Right lobe of liver (tissue), 6 donors: ENCODE results near the gene MOB3A. TPM values are rescaled to one million over a fixed set of nuclear protein-coding genes. Genes with fewer than 3 reads are reported as not detected.

Source experiments
- ATAC-seq, 4 donors: fragments of 200-7000 bp; cut with Tn5 transposase; one replicate each; pipeline ENCODE4 v1.9.1; 2020; ENCODE audit warnings: mild to moderate bottlenecking in 4 of 4, moderate library complexity in 4 of 4
- DNase-seq, 3 donors: peaks; one replicate each; pipeline ENCODE4 v3.0.0-alpha.2; 2020
- H3K27ac ChIP-seq, 3 donors: fragments of 200-600 bp; one replicate each; pipeline ENCODE4 v1.8.0; 2022
- H3K27me3 ChIP-seq, 2 donors: fragments of 200-600 bp; one replicate each; pipeline ENCODE4 v1.8.0; 2022
- H3K36me3 ChIP-seq, 4 donors: fragments of 200-600 bp; sonication (generic) in 1 of 4; one replicate each; pipeline versions ENCODE4 v1.5.1 to v1.8.0; 2017 to 2022; ENCODE audit warnings: control low read depth in 1 of 4
- H3K4me1 ChIP-seq, 4 donors: fragments of 200-600 bp; sonication (generic) in 1 of 4; one replicate each; pipeline versions ENCODE4 v1.5.1 to v1.8.0; 2017 to 2022; ENCODE audit warnings: control low read depth in 1 of 4
- H3K4me3 ChIP-seq, 3 donors: fragments of 200-600 bp; one replicate each; pipeline ENCODE4 v1.8.0; 2022
- H3K9me3 ChIP-seq, 4 donors: fragments of 200-600 bp; sonication (generic) in 1 of 4; one replicate each; pipeline versions ENCODE4 v1.5.1 to v1.8.0; 2017 to 2022; ENCODE audit warnings: control low read depth in 1 of 4
- CTCF ChIP-seq, 4 donors: fragments of 200-600 bp in 3 of 4; fragments of 450-650 bp in 1 of 4; IDR thresholded peaks; one replicate each; pipeline versions ENCODE4 v1.5.1 to v1.8.0; 2016 to 2022; ENCODE audit warnings: antibody characterized with exemption in 4 of 4, mild to moderate bottlenecking in 2 of 4
- POLR2A ChIP-seq: fragments of 450-650 bp; IDR thresholded peaks from one replicate; pipeline ENCODE4 v1.6.1; 2017; ENCODE audit warnings: antibody characterized with exemption, mild to moderate bottlenecking
- WGBS: methylation state at CpG from one replicate; pipeline ENCODE4 v1.1.6; 2018; ENCODE audit warnings: low coverage, low lambda C conversion rate; ENCODE audit not compliant: insufficient coverage; ENCODE audit errors: missing lambda C conversion rate; 5-methylcytosine and 5-hydroxymethylcytosine counted together
- intact Hi-C, 2 donors: fragments of 100-400 bp; cut with DNase I; formaldehyde crosslinking; loops; one replicate each; pipeline versions ENCODE4 v1.11.2 to v1.14.1; 2022
- total RNA-seq, 6 experiments: library from RNA; depleted of rRNA in 2 of 6; stranded (reverse); fragments of >200 nt in 2 of 6; fragmentation: NEBNext Ultra II Directional in 3 of 6; extraction: Animal tissue kit (Norgen Biotek cat#: 25700) in 3 of 6; gene quantifications; one replicate each; pipeline versions ENCODE4 v1.1.0 to v1.2.4, GENCODE V29; 2016 to 2023
- donor health status: DM: no; HTN: yes; CAD: no.
- donor health status: DM: no; HTN: no; CAD: no.
- donor health status: DM: no; HTN: no; CAD: no.
- donor health status: DM: no; HTN: yes; CAD: no.
- donor health status: DM: no; HTN: yes; CAD: no.

MOB3A gene
- total RNA-seq, 6 experiments from 2014 or later, result 8.3 to 13.8 (median 10.8) TPM

GRCh38 chr19:2055931-2056836 lies 39.9 kb downstream of the MOB3A start:
- 35% methylated on average over 5 of the region's 22 CpGs for WGBS
- Histone ChIP-seq H3K36me3 (no peaks in the 10 kb centered on the region), H3K27me3 (no peaks in the 10 kb centered on the region), H3K4me3 (no peak overlapping the region), H3K27ac (peak overlapping the region; percentile 58 to 80 (median 63)), H3K9me3 (no peaks in the 10 kb centered on the region), H3K4me1 (peaks cover 0 to 55% (median 22%) of the 10 kb centered on the region in 4 donors)
- intact Hi-C loops, result no loop called here
- DNase-seq (peak in 2 of 3 donors; percentile 37 to 59), ATAC-seq (no peak)
- TF ChIP-seq POLR2A (no peak), CTCF (IDR thresholded peaks at IDR 0.05) (no peak)

GRCh38 chr19:2054763-2055162 lies 41.4 kb downstream of the MOB3A start:
- intact Hi-C loops, result no loop called here
- 74% methylated on average over 3 of the region's 8 CpGs for WGBS
- TF ChIP-seq CTCF (IDR thresholded peaks at IDR 0.05), result no peak
- no peak for TF ChIP-seq POLR2A
- Histone ChIP-seq H3K27ac (peak overlapping the region in 2 of 3 donors; percentile 8 to 98), H3K9me3 (no peaks in the 10 kb centered on the region), H3K27me3 (no peaks in the 10 kb centered on the region), H3K36me3 (no peaks in the 10 kb centered on the region), H3K4me1 (peaks cover 0 to 46% (median 19%) of the 10 kb centered on the region in 4 donors), H3K4me3 (no peak overlapping the region)
- DNase-seq (peak in 1 of 3 donors; percentile 48), ATAC-seq (no peak)

- ATAC-seq (peak; percentile 31 to 63 (median 57)), DNase-seq (peak; percentile 91 to 96 (median 92))
- 66% methylated on average over 18 of the region's 24 CpGs for WGBS
- no peak overlapping the region for H3K4me3 ChIP-seq
- peaks cover 1 to 41% (median 18%) of the 10 kb centered on the region in 4 donors for H3K4me1 ChIP-seq
- H3K36me3 ChIP-seq, result no peaks in the 10 kb centered on the region
- H3K27me3 ChIP-seq, result no peaks in the 10 kb centered on the region
- intact Hi-C loops, result no loop called here
- no peaks in the 10 kb centered on the region for H3K9me3 ChIP-seq
- TF ChIP-seq CTCF (IDR thresholded peaks at IDR 0.05) (no peak), POLR2A (peak; percentile 60)
- peak overlapping the region; percentile 8 to 98 (median 56) for H3K27ac ChIP-seq
These were observed 42.3 kb downstream of the MOB3A start for GRCh38 chr19:2053601-2054389.

- peak overlapping the region; percentile 30 to 80 (median 47) for H3K4me3 ChIP-seq
- ATAC-seq (peak in 3 of 4 donors; percentile 2 to 6 (median 5)), DNase-seq (peak; percentile 79 to 91 (median 80))
- H3K36me3 ChIP-seq, result peaks cover 0 to 2% (median 0%) of the 10 kb centered on the region in 4 donors
- H3K27ac ChIP-seq, result peak overlapping the region; percentile 92 to 98 (median 93)
- TF ChIP-seq CTCF (IDR thresholded peaks at IDR 0.05), result no peak
- TF ChIP-seq POLR2A, result no peak
- WGBS, result 11% methylated on average over 10 of the region's 18 CpGs
- H3K4me1 ChIP-seq, result peaks cover 1 to 55% (median 30%) of the 10 kb centered on the region in 4 donors
- H3K9me3 ChIP-seq, result no peaks in the 10 kb centered on the region
- intact Hi-C loops, result no loop called here
- no peaks in the 10 kb centered on the region for H3K27me3 ChIP-seq
These were observed 44.1 kb downstream of the MOB3A start for GRCh38 chr19:2051773-2052704.
